Measurements from ENCODE around the gene G6PC2.
"Not testable (repeated sequence)": the region's sequence is repeated elsewhere in the genome, so short reads cannot be mapped to it uniquely, and the experiment has no call there.

The G6PC2 gene, protein sequence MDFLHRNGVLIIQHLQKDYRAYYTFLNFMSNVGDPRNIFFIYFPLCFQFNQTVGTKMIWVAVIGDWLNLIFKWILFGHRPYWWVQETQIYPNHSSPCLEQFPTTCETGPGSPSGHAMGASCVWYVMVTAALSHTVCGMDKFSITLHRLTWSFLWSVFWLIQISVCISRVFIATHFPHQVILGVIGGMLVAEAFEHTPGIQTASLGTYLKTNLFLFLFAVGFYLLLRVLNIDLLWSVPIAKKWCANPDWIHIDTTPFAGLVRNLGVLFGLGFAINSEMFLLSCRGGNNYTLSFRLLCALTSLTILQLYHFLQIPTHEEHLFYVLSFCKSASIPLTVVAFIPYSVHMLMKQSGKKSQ

DNA sequence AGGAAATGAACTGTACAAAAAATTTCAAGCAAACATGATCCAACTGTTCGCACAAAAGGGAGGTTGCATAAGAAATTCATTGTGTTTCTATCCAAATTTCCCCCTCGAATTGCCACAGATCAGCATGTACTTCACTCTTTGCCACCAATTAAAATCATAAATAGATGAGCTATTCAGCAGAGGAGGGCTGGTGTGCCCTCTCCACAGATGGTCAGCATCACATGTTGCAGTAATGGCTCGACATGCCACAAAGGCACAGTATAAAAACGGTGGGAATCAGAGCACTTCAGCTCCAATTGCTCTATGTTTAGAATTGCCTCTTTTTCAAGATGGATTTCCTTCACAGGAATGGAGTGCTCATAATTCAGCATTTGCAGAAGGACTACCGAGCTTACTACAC is at the start of gene G6PC2:
Gene G6PC2, plus strand, starts transcription at position 289 of the 400 bp plus-strand sequence. Its CDS starts 41 bp downstream, at position 330.
- no peak for DNase-seq

DNA sequence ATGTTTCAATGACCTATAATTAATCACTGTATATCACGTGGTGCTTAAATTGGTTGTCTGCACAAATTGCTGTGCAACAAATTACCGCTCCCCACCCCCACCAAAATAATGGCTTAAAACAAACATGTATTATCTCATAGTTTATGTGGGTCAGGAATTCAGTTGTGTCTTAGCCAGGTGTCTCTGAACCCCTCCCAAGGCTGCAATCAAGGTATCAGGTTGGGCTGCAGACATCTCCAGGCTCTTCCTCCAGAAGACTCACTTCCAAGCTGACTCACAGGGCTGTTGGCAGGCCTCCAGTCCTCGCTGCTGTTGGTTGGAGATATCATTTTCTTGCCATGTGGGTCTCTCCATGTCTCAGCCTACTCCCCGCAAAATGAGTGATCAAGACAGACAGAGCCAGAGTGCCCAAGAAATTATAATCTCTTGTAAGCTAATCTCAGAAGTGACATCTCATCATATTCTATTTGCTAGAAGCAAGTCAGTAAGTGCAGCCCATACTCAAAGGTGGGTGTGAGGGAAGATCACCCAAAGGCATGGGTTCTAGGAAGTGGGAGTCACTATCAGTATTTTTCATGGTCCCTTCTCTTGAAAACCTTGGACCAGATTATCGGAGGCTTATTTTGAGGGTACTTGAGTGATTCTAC is 49.3 kb upstream of the G6PC2 start:
- DNase-seq = no peak

DNA sequence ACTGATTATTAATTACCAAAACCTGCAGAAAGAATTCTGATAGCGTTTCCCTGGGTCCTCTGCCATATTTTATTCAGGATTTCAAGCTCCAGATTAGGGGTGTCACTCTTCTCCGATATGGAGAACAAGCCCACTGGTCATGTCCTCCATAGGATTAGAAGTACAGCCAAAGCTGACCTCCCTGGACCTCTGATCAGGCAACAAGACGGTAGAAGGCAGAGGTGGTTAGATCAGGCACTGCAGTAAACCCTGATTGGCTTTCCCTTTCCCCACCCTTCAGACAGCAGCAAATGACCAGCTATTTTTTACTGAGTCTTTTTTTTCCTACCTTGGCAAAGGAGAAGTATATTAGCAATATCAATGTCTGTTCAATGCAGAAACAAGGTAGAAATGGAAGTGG is 48.6 kb upstream of the G6PC2 start:
- no peak for DNase-seq

DNA sequence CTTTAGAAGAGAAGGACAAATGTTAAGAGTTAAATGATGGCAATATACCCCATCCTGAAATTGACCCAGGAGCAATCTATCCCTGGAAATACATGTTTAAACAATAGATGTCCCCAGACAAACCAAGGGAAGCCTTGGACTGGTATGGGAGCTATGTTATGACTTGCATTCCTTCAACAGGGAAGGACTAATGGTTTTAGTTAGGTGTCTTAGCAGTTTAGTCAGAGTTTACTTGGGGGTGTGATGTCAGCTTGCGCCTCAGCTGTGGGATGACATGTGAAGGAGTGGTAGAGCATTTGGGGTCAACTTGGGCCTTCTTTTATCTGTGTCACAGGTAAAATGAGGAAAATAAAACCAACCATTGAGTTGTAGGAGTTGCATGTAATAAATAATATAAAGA is 47.6 kb upstream of the G6PC2 start:
- DNase-seq = no peak

DNA sequence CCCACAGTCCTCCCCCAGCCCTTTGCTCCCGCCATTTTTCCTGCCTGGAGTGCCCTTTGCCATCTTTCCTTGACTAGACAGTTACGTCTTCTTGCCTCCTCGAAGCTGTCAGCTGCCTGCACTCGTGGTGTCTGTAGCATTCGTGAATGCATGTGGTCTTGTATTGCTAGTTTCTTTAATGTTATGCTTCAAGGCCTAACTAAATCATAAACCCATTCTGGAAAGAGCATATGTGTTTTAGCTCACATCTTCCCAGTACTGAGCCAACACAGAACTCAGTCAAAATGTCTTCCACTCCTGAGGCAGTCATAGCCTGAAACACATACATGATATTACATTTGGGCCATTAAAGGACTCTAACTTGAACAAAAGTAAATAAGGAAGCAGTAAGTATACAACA is 46.4 kb upstream of the G6PC2 start:
- DNase-seq = no peak

DNA sequence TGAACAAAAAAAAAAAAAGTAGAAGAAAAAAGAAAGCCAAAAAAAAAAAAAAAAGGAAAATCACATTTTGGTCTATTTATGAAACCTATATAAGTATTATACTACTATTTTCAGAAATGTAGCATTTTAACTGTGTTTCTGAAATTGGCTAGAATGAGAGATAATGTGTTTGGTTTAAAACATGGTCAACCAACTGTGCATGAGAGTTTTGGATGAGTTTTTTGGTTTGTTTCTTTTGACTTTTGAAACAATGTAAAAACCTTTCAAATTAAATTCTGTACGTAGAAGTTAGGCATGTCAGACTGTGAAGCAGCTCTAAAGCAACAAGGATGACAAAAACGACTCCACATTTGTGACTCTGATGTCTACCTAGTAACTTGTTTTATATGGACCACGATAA is 45.5 kb upstream of the G6PC2 start:
- DNase-seq = no peak

DNA sequence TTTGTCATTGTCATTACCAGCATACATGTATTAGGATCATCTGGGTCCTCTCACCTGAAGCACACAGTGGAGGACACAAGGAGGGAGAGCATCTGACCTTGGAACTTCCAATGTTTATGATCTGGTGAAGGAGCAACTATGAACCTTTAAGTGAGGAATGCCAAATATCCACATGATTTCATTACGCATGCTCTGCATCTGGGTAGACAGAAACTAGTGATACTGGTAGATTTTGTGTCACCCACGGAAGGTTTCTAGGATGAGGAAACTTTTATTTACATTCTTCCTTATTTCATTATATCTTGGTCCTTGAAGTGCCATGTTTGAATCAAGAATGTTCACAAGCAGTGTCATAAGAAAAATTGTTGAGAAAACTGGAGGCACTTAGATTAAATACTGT is 42.9 kb upstream of the G6PC2 start:
- DNase-seq = no peak

DNA sequence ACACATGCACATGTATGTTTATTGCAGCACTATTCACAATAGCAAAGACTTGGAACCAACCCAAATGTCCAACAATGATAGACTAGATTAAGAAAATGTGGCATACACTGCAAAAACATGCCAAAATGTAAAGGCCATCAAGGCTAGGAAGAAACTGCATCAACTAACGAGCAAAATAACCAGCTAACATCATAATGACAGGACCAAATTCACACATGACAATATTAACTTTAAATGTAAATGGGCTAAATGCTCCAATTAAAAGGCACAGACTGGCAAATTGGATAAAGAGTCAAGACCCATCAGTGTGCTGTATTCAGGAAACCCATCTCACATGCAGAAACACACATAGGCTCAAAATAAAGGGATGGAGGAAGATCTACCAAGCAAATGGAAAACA is 33.9 kb upstream of the G6PC2 start:
- DNase-seq = not testable (repeated sequence)

- DNase-seq = not testable (repeated sequence)
Measured at GRCh38 chr2:168870369-168870768, 30.7 kb upstream of the G6PC2 start.

GRCh38 chr2:168870824-168871223 is 30.3 kb upstream of the G6PC2 start:
- not testable (repeated sequence) for DNase-seq

- no peak for DNase-seq
Measured at GRCh38 chr2:168874368-168875054, 26.6 kb upstream of the G6PC2 start.

DNA sequence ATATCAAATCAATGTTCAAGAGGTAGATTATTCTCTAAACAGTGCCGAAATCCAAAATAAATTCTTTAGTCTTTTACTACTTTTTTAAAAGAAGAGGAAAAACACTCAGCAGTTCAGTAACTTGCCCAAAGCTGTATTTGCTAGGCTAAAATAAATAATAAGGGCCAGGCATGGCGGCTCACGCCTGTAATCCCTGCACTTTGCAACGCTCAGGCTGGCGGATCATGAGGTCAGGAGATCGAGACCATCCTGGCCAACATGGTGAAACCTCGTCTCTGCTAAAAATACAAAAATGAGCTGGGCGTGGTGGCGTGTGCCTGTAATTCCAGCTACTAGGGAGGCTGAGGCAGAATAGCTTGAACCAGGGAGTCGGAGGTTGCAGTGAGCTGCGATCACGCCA is 18.9 kb upstream of the G6PC2 start:
- not testable (repeated sequence) for DNase-seq

- DNase-seq = no peak
Measured at GRCh38 chr2:168884975-168885374, 16.1 kb upstream of the G6PC2 start.

GRCh38 chr2:168889635-168890005 is 11.5 kb upstream of the G6PC2 start:
- no peak for DNase-seq

GRCh38 chr2:168890006-168890782 is 10.9 kb upstream of the G6PC2 start, which contains the start of gene SPC25:
Gene SPC25 (minus strand): TSS chr2:168890430. CDS start chr2:168889519, 911 bp downstream.
- DNase-seq = peak; percentile 98

GRCh38 chr2:168892327-168892726 is 8.8 kb upstream of the G6PC2 start:
- DNase-seq = no peak

DNA sequence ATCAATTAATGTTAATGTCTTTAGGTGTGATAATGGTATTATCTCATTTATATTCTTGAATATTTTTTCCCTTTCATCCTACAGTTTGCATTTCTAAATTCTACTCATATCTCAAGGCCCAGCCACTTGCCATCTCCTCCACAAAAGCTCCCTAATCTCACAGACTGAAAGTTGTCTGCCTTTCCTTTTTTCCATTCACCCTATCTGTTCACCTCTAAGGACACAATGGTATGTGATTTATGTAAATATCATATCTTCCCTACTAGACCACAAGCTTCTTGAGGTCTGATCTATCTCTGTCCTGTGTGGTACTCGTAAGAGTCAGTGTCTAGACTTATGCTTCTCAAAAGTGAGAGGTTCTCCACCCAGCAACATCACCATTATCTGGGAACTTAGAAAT is 7.0 kb upstream of the G6PC2 start:
- no peak for DNase-seq

DNA sequence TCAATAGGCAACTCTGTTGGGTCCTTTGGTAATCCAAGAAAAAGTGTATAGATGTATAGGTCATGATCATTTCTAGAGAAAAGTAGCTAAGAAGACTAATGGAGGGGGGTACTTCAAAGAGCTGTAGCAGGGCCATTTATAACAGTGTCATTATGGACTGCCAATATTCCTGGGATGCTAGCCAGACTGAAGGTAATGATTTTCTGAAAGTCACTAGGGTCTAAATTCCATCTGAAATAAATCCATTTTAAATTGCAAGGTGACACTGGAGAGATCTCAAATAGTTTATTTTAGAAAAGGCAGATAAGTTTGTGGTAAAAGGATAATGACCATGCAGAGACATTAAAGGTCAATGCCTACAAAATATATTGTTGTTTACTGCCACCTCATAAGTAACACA is 6.4 kb upstream of the G6PC2 start:
- no peak for DNase-seq

DNA sequence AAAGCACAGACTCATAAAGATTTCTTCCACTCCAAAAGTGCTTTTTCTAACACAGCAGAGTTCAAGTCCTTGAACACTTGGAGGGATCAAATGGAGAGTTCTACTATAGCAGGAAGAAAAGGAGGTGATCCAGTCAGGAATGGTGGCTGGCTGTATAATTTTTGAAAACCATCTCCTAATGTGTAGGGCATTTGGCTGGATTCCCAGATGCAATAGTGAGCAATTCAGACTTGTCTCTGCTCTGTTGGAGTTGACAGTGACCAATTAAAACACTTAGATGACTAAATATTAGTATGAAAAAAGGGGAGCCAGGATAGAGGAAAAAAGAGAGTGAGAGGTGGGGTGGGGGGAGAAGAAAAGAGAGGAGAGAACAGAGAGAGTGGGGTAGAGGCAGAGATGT is 5.3 kb upstream of the G6PC2 start:
- no peak for DNase-seq

GRCh38 chr2:168896783-168897182 is 4.3 kb upstream of the G6PC2 start:
- DNase-seq = no peak

- DNase-seq = no peak
Measured at GRCh38 chr2:168897449-168897848, 3.6 kb upstream of the G6PC2 start.

DNA sequence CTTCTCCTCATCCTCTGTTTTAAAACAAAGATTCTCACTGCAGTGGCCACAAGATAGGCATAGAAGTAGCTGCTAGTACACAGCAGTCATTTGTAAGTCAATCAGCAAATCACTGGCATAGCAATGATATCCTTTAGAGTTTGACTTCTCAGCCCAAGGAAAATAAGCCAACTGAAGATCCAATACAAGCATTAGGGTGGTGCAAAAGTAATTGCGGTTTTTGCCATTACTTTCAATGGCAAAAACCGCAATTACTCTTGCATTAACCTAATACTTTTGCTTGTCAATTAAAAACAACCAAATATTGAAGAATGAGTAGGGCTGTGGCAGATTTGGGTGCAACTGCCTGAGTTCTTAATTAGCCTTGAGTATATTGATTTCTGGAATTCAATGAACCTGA is 2.8 kb downstream of the G6PC2 start:
- DNase-seq = no peak

DNA sequence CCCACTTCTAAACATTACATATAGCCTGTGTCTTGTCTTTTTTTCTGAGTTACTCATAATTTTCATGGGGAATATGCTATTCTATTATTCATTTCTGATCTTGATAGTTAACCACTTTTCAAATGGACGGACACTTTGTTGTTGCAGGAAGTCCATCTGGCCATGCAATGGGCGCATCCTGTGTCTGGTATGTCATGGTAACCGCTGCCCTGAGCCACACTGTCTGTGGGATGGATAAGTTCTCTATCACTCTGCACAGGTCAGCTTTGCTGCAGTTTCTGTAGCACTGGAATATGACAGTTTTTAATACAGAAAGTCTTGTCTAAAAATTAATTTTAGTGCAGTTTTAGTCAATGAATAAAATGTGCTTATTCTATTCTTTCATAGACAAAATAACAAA is 3.3 kb downstream of the G6PC2 start:
- DNase-seq = no peak

Data from eye (tissue), 1 donor.